Osteocyte (in vitro differentiated cells): ENCODE results near the gene WDHD1. TPM values are rescaled to one million over a fixed set of nuclear protein-coding genes. Genes with fewer than 3 reads are reported as not detected.

Experiments
- DNase-seq: peaks from one replicate; pipeline ENCODE4 v3.0.0; 2021; ENCODE audit warnings: mixed read lengths; ENCODE audit not compliant: unreplicated experiment; ENCODE audit errors: extremely low spot score
- H3K27ac Mint-ChIP-seq: one replicate; pipeline ENCODE4 v1.8.0; 2021; ENCODE audit warnings: mild to moderate bottlenecking, mixed read lengths; ENCODE audit not compliant: unreplicated experiment
- H3K27me3 Mint-ChIP-seq: one replicate; pipeline ENCODE4 v1.8.0; 2021; ENCODE audit warnings: mixed read lengths; ENCODE audit not compliant: unreplicated experiment
- H3K36me3 Mint-ChIP-seq: one replicate; pipeline ENCODE4 v1.8.0; 2021; ENCODE audit warnings: mixed read lengths; ENCODE audit not compliant: unreplicated experiment
- H3K4me1 Mint-ChIP-seq: one replicate; pipeline ENCODE4 v1.8.0; 2021; ENCODE audit warnings: mixed read lengths; ENCODE audit not compliant: unreplicated experiment
- H3K4me3 Mint-ChIP-seq: one replicate; pipeline ENCODE4 v1.8.0; 2021; ENCODE audit warnings: mild to moderate bottlenecking, moderate library complexity, mixed read lengths; ENCODE audit not compliant: unreplicated experiment
- H3K9me3 Mint-ChIP-seq: one replicate; pipeline ENCODE4 v1.8.0; 2021; ENCODE audit warnings: mixed read lengths; ENCODE audit not compliant: unreplicated experiment
- total RNA-seq: library from RNA; stranded (reverse); gene quantifications from 2 replicates; pipeline ENCODE4 v1.2.1, GENCODE V29; 2021
- TF ChIP-seq, protein P1 (sequence below): fragments of 200-600 bp; sonication (generic); IDR thresholded peaks from 2 replicates; pipeline ENCODE4 v1.5.0; 2021; ENCODE audit warnings: antibody characterized with exemption, mild to moderate bottlenecking, moderate library complexity

Gene WDHD1
- total RNA-seq, 1 donor from 2014 or later: 7.0 TPM

- H3K27me3 Mint-ChIP-seq: peaks cover 6% of the 10 kb centered on the region
- H3K4me1 Mint-ChIP-seq: no peaks in the 10 kb centered on the region
- no peaks in the 10 kb centered on the region for H3K36me3 Mint-ChIP-seq
- no peaks in the 10 kb centered on the region for H3K9me3 Mint-ChIP-seq
- H3K27ac Mint-ChIP-seq: no peak overlapping the region
- TF ChIP-seq, protein P1, sequence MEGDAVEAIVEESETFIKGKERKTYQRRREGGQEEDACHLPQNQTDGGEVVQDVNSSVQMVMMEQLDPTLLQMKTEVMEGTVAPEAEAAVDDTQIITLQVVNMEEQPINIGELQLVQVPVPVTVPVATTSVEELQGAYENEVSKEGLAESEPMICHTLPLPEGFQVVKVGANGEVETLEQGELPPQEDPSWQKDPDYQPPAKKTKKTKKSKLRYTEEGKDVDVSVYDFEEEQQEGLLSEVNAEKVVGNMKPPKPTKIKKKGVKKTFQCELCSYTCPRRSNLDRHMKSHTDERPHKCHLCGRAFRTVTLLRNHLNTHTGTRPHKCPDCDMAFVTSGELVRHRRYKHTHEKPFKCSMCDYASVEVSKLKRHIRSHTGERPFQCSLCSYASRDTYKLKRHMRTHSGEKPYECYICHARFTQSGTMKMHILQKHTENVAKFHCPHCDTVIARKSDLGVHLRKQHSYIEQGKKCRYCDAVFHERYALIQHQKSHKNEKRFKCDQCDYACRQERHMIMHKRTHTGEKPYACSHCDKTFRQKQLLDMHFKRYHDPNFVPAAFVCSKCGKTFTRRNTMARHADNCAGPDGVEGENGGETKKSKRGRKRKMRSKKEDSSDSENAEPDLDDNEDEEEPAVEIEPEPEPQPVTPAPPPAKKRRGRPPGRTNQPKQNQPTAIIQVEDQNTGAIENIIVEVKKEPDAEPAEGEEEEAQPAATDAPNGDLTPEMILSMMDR: no peak
- DNase-seq: no peak
- H3K4me3 Mint-ChIP-seq: no peak overlapping the region
These were observed 137.0 kb downstream of the WDHD1 start for GRCh38 chr14:54889919-54890318.

Other genes starting within 250 kb of the WDHD1 start
- gene GCH1, start 124.3 kb downstream of the WDHD1 start, total RNA-seq: 0.31 and 0.43 TPM in 2 replicates
- 20.1 and 21.8 TPM in 2 replicates for gene SOCS4, start 137 bp upstream of the WDHD1 start, total RNA-seq
- 85.7 and 102 TPM in 2 replicates for gene MAPK1IP1L, start 24.5 kb upstream of the WDHD1 start, total RNA-seq
- gene LGALS3, start 102.2 kb upstream of the WDHD1 start, total RNA-seq: 90.8 and 91.0 TPM in 2 replicates
- gene DLGAP5, start 164.5 kb upstream of the WDHD1 start, total RNA-seq: 11.5 and 11.7 TPM in 2 replicates
- 16.4 and 17.0 TPM in 2 replicates for gene FBXO34, start 244.3 kb upstream of the WDHD1 start, total RNA-seq